HG02981 (cell line): ENCODE data around the gene RSPO4.
"Not testable (repeated sequence)": the region's sequence is repeated elsewhere in the genome, so short reads cannot be mapped to it uniquely, and the experiment has no call there.

ENCODE experiments used
- ATAC-seq: cut with Tn5 transposase; IDR thresholded peaks from one replicate; pipeline ENCODE4 v1.9.1; 2021; ENCODE audit warnings: mild to moderate bottlenecking, moderate library complexity; ENCODE audit not compliant: unreplicated experiment

RSPO4 gene

GRCh38 chr20:1001911-1002681, at the start of gene RSPO4:
RSPO4 (minus strand) TSS chr20:1002311; CDS start chr20:1002164, 147 bp downstream.
- no peak for ATAC-seq

GRCh38 chr20:1050440-1050839, 48.3 kb upstream of the RSPO4 start:
- no peak for ATAC-seq

- no peak for ATAC-seq
Measured at GRCh38 chr20:1045860-1046418, 43.8 kb upstream of the RSPO4 start.

- no peak for ATAC-seq
Measured at GRCh38 chr20:1041845-1042390, 39.8 kb upstream of the RSPO4 start.

GRCh38 chr20:1038205-1038604, 36.1 kb upstream of the RSPO4 start:
- no peak for ATAC-seq

GRCh38 chr20:1037039-1037438, 34.9 kb upstream of the RSPO4 start:
- ATAC-seq = no peak

GRCh38 chr20:1035466-1035865, 33.4 kb upstream of the RSPO4 start:
- ATAC-seq = no peak

GRCh38 chr20:1034415-1034789, 32.3 kb upstream of the RSPO4 start:
- no peak for ATAC-seq

GRCh38 chr20:1033751-1034414, 31.8 kb upstream of the RSPO4 start:
- ATAC-seq = no peak

- ATAC-seq = no peak
Measured at GRCh38 chr20:1029980-1030379, 27.9 kb upstream of the RSPO4 start.

- ATAC-seq = not testable (repeated sequence)
Measured at GRCh38 chr20:1026214-1026613, 24.1 kb upstream of the RSPO4 start.

- ATAC-seq = no peak
Measured at GRCh38 chr20:1022871-1023270, 20.8 kb upstream of the RSPO4 start.

- ATAC-seq = no peak
Measured at GRCh38 chr20:1020614-1021013, 18.5 kb upstream of the RSPO4 start.

- no peak for ATAC-seq
Measured at GRCh38 chr20:1019344-1019743, 17.2 kb upstream of the RSPO4 start.

GRCh38 chr20:1017677-1018076, 15.6 kb upstream of the RSPO4 start:
- no peak for ATAC-seq

- no peak for ATAC-seq
Measured at GRCh38 chr20:1015181-1015580, 13.1 kb upstream of the RSPO4 start.

GRCh38 chr20:1014471-1014870, 12.4 kb upstream of the RSPO4 start:
- no peak for ATAC-seq

- ATAC-seq = no peak
Measured at GRCh38 chr20:1013566-1014340, 11.6 kb upstream of the RSPO4 start.

- no peak for ATAC-seq
Measured at GRCh38 chr20:1012359-1013168, 10.5 kb upstream of the RSPO4 start.

- ATAC-seq = peak; percentile 69
Measured at GRCh38 chr20:1010659-1011058, 8.5 kb upstream of the RSPO4 start.
